ENCODE measurements around the gene COG5.
A peak's percentile ranks its signal among the peaks of the same experiment; 100 is the strongest.

Gene COG5

GRCh38 chr7:107171496-107171895 is 392.2 kb downstream of the COG5 start:
- Histone ChIP-seq H3K9me3 (ENCODE audit: control insufficient read depth, low read length) (no peaks in the 10 kb centered on the region), H3K4me1 (ENCODE audit: control insufficient read depth, insufficient read depth, low read length) (peaks cover 14% of the 10 kb centered on the region), H3K4me3 (ENCODE audit: insufficient read depth, low read depth, low read length) (no peak overlapping the region), H3K27me3 (ENCODE audit: control insufficient read depth, insufficient read depth, low read length, poor library complexity, severe bottlenecking) (no peaks in the 10 kb centered on the region), H3K36me3 (ENCODE audit: control insufficient read depth, insufficient read depth, low read length) (no peaks in the 10 kb centered on the region), H3K27ac (ENCODE audit: insufficient read depth, low read depth, low read length, poor library complexity, severe bottlenecking) (no peak overlapping the region)
- 92 to 94% methylated on average over 12 of the region's 12 CpGs for WGBS, 2 experiments

DNA sequence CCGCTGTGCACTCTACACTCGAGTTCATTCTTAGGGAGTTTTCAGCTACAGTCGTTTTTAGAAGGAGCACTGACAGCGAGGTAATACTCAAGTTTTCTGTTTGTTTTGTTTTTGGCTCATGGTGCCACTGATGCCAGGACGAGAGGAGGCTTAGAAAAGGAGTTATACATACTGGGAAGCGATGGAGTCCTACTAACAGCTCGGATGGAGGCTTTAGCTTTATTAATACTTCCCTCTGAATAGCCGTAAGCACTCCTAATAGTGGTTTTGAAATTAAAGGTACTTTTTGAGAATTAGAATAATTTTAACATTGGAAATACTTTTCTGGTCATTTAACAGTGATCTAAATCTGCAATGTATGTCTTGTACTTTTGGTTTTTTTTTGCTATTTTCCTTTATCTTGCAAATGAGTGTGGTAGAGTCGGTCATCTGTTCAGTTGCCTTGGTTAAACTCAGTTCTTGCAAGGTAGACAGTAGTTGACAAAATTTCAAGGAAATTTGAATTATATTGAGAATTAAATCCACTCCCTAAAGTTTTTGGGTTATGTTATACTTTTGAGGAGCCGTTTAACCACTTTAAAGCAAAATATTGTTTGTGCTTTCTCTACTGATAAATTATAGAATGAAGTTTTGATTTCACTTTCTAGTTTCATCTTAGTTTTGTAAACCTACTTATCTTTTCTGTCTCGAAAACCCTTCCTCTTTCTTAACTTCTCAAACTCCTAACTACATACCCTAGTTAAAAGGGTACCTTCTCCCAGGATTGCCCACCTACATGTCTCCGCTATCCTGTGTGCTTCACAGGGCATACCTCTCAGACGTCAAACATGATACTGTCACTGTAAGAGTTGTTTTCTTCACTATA is 393.4 kb downstream of the COG5 start:
- no peaks in the 10 kb centered on the region for H3K27me3 ChIP-seq (ENCODE audit: control insufficient read depth, insufficient read depth, low read length, poor library complexity, severe bottlenecking)
- peak overlapping the region; percentile 98 for H3K27ac ChIP-seq (ENCODE audit: insufficient read depth, low read depth, low read length, poor library complexity, severe bottlenecking)
- H3K36me3 ChIP-seq (ENCODE audit: control insufficient read depth, insufficient read depth, low read length): no peaks in the 10 kb centered on the region
- peak overlapping the region; percentile 66 for H3K4me3 ChIP-seq (ENCODE audit: insufficient read depth, low read depth, low read length)
- H3K4me1 ChIP-seq (ENCODE audit: control insufficient read depth, insufficient read depth, low read length): peaks cover 14% of the 10 kb centered on the region
- 17 to 19% methylated on average over 11 of the region's 13 CpGs for WGBS, 2 experiments
- no peaks in the 10 kb centered on the region for H3K9me3 ChIP-seq (ENCODE audit: control insufficient read depth, low read length)

GRCh38 chr7:107169120-107170050 is 394.3 kb downstream of the COG5 start:
- H3K27ac ChIP-seq (ENCODE audit: insufficient read depth, low read depth, low read length, poor library complexity, severe bottlenecking): peak overlapping the region; percentile 98
- WGBS, 2 experiments: 0 to 1% methylated on average over 73 of the region's 73 CpGs
- no peaks in the 10 kb centered on the region for H3K27me3 ChIP-seq (ENCODE audit: control insufficient read depth, insufficient read depth, low read length, poor library complexity, severe bottlenecking)
- peaks cover 13% of the 10 kb centered on the region for H3K4me1 ChIP-seq (ENCODE audit: control insufficient read depth, insufficient read depth, low read length)
- peak overlapping the region; percentile 66 for H3K4me3 ChIP-seq (ENCODE audit: insufficient read depth, low read depth, low read length)
- no peaks in the 10 kb centered on the region for H3K9me3 ChIP-seq (ENCODE audit: control insufficient read depth, low read length)
- no peaks in the 10 kb centered on the region for H3K36me3 ChIP-seq (ENCODE audit: control insufficient read depth, insufficient read depth, low read length)

- Histone ChIP-seq H3K36me3 (ENCODE audit: control insufficient read depth, insufficient read depth, low read length) (no peaks in the 10 kb centered on the region), H3K4me1 (ENCODE audit: control insufficient read depth, insufficient read depth, low read length) (peaks cover 4% of the 10 kb centered on the region), H3K4me3 (ENCODE audit: insufficient read depth, low read depth, low read length) (peak within 1 kb of the TSS; percentile 66), H3K9me3 (ENCODE audit: control insufficient read depth, low read length) (no peaks in the 10 kb centered on the region), H3K27me3 (ENCODE audit: control insufficient read depth, insufficient read depth, low read length, poor library complexity, severe bottlenecking) (no peaks in the 10 kb centered on the region), H3K27ac (ENCODE audit: insufficient read depth, low read depth, low read length, poor library complexity, severe bottlenecking) (peak within 1 kb of the TSS; percentile 98)
- WGBS, 2 experiments: 0% methylated on average over 44 of the region's 44 CpGs
These were observed 395.2 kb downstream of the COG5 start, which contains the start of gene HBP1 for GRCh38 chr7:107168233-107169119. TSS of gene HBP1 (plus strand) at chr7:107169003. CDS start at chr7:107179894, 10,891 bp downstream.

DNA sequence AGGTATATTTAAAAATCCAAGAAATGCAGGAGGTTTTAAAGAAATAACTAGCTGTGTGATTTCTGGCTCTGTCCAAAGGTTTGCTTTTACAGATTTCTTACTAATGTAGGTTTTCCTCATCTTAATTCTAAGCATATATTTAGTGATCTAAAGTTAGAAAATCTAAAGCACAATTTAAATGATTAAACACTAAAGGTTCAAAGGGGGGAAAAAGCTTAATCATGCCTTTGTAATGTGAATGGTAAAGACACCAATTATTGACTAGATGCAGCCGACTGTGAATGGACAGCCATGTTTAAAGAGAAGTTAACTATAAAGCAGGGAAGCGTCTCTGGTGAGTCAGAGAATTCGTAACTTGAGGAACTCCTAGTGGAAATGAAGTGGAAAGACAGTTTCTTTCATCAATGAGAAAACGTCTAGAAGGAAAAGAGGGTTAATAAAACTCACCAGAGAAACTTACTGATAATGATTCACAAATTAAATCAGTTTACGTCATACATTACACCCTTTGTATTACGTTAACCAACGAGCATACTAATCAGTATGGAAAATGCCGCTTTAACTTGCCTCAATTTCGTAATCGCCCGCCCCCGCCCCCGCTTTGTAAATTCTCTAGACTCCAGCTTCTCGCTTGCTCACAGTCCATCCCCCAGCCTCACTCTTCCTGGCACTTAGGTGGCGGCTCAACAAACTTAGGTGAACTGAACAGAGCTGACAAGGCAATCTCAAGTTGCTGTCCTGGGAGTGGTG is 396.1 kb downstream of the COG5 start:
- Histone ChIP-seq H3K4me1 (ENCODE audit: control insufficient read depth, insufficient read depth, low read length) (no peaks in the 10 kb centered on the region), H3K27ac (ENCODE audit: insufficient read depth, low read depth, low read length, poor library complexity, severe bottlenecking) (peak overlapping the region; percentile 97), H3K36me3 (ENCODE audit: control insufficient read depth, insufficient read depth, low read length) (no peaks in the 10 kb centered on the region), H3K27me3 (ENCODE audit: control insufficient read depth, insufficient read depth, low read length, poor library complexity, severe bottlenecking) (no peaks in the 10 kb centered on the region), H3K9me3 (ENCODE audit: control insufficient read depth, low read length) (no peaks in the 10 kb centered on the region), H3K4me3 (ENCODE audit: insufficient read depth, low read depth, low read length) (peak overlapping the region; percentile 60)
- WGBS, 2 experiments: 0 to 1% methylated on average over 15 of the region's 15 CpGs

DNA sequence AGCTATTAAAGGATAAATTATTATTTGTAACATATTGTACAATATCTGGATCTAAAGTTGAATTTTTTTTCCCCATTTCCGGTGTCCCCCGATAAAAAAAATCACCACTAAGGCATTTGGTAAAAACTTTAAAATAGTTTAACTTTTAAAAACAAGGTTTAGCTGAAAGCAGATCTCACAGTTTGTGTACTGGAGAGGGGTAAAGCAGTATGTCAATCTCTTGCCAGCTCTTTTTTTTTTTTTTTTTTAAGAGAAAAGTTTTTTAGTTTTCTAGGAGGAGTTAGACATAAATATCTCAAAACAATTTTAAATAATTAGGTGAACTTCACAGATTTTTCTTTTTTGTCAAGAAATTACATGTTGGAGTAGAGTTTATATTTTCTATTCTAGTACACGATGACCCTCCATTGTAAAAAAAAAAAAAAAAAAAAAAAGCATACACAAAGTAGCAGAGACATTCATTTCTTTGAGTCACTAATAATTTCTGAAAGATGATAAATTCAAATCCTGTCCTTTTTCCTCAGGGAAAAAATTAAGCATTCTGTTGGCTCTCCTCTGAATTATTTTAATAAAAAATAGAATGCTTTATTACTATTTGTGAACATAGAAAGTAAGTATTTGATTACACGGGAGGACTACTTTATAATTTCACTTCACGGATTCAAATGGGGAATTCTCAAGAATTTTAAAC is 396.8 kb downstream of the COG5 start:
- H3K9me3 ChIP-seq (ENCODE audit: control insufficient read depth, low read length): no peaks in the 10 kb centered on the region
- no peaks in the 10 kb centered on the region for H3K27me3 ChIP-seq (ENCODE audit: control insufficient read depth, insufficient read depth, low read length, poor library complexity, severe bottlenecking)
- H3K4me1 ChIP-seq (ENCODE audit: control insufficient read depth, insufficient read depth, low read length): no peaks in the 10 kb centered on the region
- peak overlapping the region; percentile 60 for H3K4me3 ChIP-seq (ENCODE audit: insufficient read depth, low read depth, low read length)
- no peaks in the 10 kb centered on the region for H3K36me3 ChIP-seq (ENCODE audit: control insufficient read depth, insufficient read depth, low read length)
- WGBS, 2 experiments: 72 to 85% methylated on average over 2 of the region's 5 CpGs
- peak overlapping the region; percentile 97 for H3K27ac ChIP-seq (ENCODE audit: insufficient read depth, low read depth, low read length, poor library complexity, severe bottlenecking)

DNA sequence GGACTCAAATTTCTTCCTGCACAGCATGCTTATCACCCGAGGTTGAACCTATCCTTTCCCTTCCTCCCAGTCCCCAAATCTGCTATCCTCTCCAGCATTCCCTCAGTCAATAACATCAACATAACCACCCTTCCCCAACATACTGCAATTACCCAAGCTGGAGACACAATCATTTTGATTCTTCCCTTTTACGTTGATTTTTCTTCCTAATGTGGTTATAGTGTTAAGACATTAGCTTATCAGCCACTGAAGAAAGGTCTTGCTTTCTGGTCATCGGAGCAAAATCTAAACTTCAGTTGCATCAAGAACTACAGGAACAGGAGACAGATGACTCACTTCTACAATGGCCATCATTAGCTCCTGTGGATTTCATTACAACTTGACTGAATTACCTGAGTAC is 398.4 kb downstream of the COG5 start:
- Histone ChIP-seq H3K4me3 (ENCODE audit: insufficient read depth, low read depth, low read length) (no peak overlapping the region), H3K27ac (ENCODE audit: insufficient read depth, low read depth, low read length, poor library complexity, severe bottlenecking) (no peak overlapping the region), H3K9me3 (ENCODE audit: control insufficient read depth, low read length) (no peaks in the 10 kb centered on the region), H3K4me1 (ENCODE audit: control insufficient read depth, insufficient read depth, low read length) (no peaks in the 10 kb centered on the region), H3K36me3 (ENCODE audit: control insufficient read depth, insufficient read depth, low read length) (no peaks in the 10 kb centered on the region), H3K27me3 (ENCODE audit: control insufficient read depth, insufficient read depth, low read length, poor library complexity, severe bottlenecking) (no peaks in the 10 kb centered on the region)
- WGBS, 2 experiments: 82 to 87% methylated on average over 3 of the region's 3 CpGs

- no peaks in the 10 kb centered on the region for H3K27me3 ChIP-seq (ENCODE audit: control insufficient read depth, insufficient read depth, low read length, poor library complexity, severe bottlenecking)
- H3K36me3 ChIP-seq (ENCODE audit: control insufficient read depth, insufficient read depth, low read length): no peaks in the 10 kb centered on the region
- no peaks in the 10 kb centered on the region for H3K4me1 ChIP-seq (ENCODE audit: control insufficient read depth, insufficient read depth, low read length)
- H3K27ac ChIP-seq (ENCODE audit: insufficient read depth, low read depth, low read length, poor library complexity, severe bottlenecking): no peak overlapping the region
- no peak overlapping the region for H3K4me3 ChIP-seq (ENCODE audit: insufficient read depth, low read depth, low read length)
- 100% methylated on average over 1 of the region's 2 CpGs for WGBS, 2 experiments
- H3K9me3 ChIP-seq (ENCODE audit: control insufficient read depth, low read length): no peaks in the 10 kb centered on the region
These were observed 399.6 kb downstream of the COG5 start for GRCh38 chr7:107164092-107164491.

GRCh38 chr7:107162475-107162874 is 401.2 kb downstream of the COG5 start:
- WGBS, 2 experiments: 84 to 97% methylated on average over 3 to 4 of the region's 5 CpGs

More at GRCh38 chr7:107162475-107162874, 401.2 kb downstream of the COG5 start:
- no peak overlapping the region for H3K27ac ChIP-seq (ENCODE audit: insufficient read depth, low read depth, low read length, poor library complexity, severe bottlenecking)
- no peaks in the 10 kb centered on the region for H3K4me1 ChIP-seq (ENCODE audit: control insufficient read depth, insufficient read depth, low read length)
- no peaks in the 10 kb centered on the region for H3K27me3 ChIP-seq (ENCODE audit: control insufficient read depth, insufficient read depth, low read length, poor library complexity, severe bottlenecking)
- no peak overlapping the region for H3K4me3 ChIP-seq (ENCODE audit: insufficient read depth, low read depth, low read length)
- H3K36me3 ChIP-seq (ENCODE audit: control insufficient read depth, insufficient read depth, low read length): no peaks in the 10 kb centered on the region
- no peaks in the 10 kb centered on the region for H3K9me3 ChIP-seq (ENCODE audit: control insufficient read depth, low read length)
